Endodermal cell (in vitro differentiated cells): Measurements from ENCODE around the gene RADIL. TPM values are rescaled to one million over a fixed set of nuclear protein-coding genes. Genes with fewer than 3 reads are reported as not detected.

Source experiments
- DNase-seq: peaks from one replicate; pipeline ENCODE4 v3.0.0-alpha.2; 2017
- H3K27ac ChIP-seq: 2 replicates; pipeline ENCODE4 v1.5.1; 2013; ENCODE audit warnings: mild to moderate bottlenecking, low read depth, low read length, moderate library complexity
- H3K27me3 ChIP-seq: 2 replicates; pipeline ENCODE4 v1.6.1; 2013; ENCODE audit warnings: mild to moderate bottlenecking, low read length, moderate library complexity; ENCODE audit not compliant: insufficient read depth, control insufficient read depth, poor library complexity, severe bottlenecking
- H3K36me3 ChIP-seq: 2 replicates; pipeline ENCODE4 v1.7.0; 2013; ENCODE audit warnings: mild to moderate bottlenecking, low read length, moderate library complexity; ENCODE audit not compliant: control insufficient read depth, insufficient read depth
- H3K4me1 ChIP-seq: one replicate; pipeline ENCODE4 v1.7.0; 2013; ENCODE audit warnings: low read length; ENCODE audit not compliant: control insufficient read depth, insufficient read depth
- H3K4me3 ChIP-seq: 2 replicates; pipeline ENCODE4 v1.5.1; 2013; ENCODE audit warnings: mild to moderate bottlenecking, low read length, moderate library complexity
- H3K9ac ChIP-seq: 2 replicates; pipeline ENCODE4 v1.6.1; 2013; ENCODE audit warnings: mild to moderate bottlenecking, low read length, moderate library complexity; ENCODE audit not compliant: poor library complexity, severe bottlenecking; ENCODE audit errors: extremely low read depth
- H3K9me3 ChIP-seq: 2 replicates; pipeline ENCODE4 v1.6.1; 2013; ENCODE audit warnings: mild to moderate bottlenecking, low read length, moderate library complexity; ENCODE audit not compliant: control insufficient read depth
- H3K27ac Mint-ChIP-seq: 2 replicates; pipeline ENCODE4 v1.8.0; 2020; ENCODE audit warnings: mixed read lengths
- H3K27me3 Mint-ChIP-seq: 2 replicates; pipeline ENCODE4 v1.8.0; 2021; ENCODE audit warnings: mild to moderate bottlenecking, mixed read lengths; ENCODE audit not compliant: insufficient read depth
- H3K36me3 Mint-ChIP-seq: 2 replicates; pipeline ENCODE4 v1.8.0; 2020; ENCODE audit warnings: low read depth, mixed read lengths
- H3K4me1 Mint-ChIP-seq: 2 replicates; pipeline ENCODE4 v1.8.0; 2020; ENCODE audit warnings: mixed read lengths
- H3K4me3 Mint-ChIP-seq: 2 replicates; pipeline ENCODE4 v1.8.0; 2020; ENCODE audit warnings: mild to moderate bottlenecking, moderate library complexity, mixed read lengths
- H3K9me3 Mint-ChIP-seq: 2 replicates; pipeline ENCODE4 v1.8.0; 2020; ENCODE audit warnings: mild to moderate bottlenecking, mixed read lengths
- WGBS, 2 experiments: methylation state at CpG; one replicate each; pipeline versions ENCODE4 v1.1.5 to v1.1.7; 2013; ENCODE audit warnings: missing lambda C conversion rate in 2 of 2, mixed read lengths in 1 of 2; ENCODE audit not compliant: insufficient coverage in 1 of 2, insufficient read length in 1 of 2; 5-methylcytosine and 5-hydroxymethylcytosine counted together
- total RNA-seq, 2 donors: library from RNA; stranded (reverse); fragmentation: NEBNext Ultra II Directional in 1 of 2; extraction: Animal tissue kit (Norgen Biotek cat#: 25700) in 1 of 2; gene quantifications; 2 replicates in 1 of 2; 3 replicates in 1 of 2; pipeline ENCODE4 v1.2.1, GENCODE V29; 2021
- TF ChIP-seq, protein P1 (sequence below): fragments of 200-600 bp; sonication (generic); conservative IDR thresholded peaks from 2 replicates; pipeline ENCODE4 v1.5.0; 2021; ENCODE audit warnings: antibody characterized with exemption, mild to moderate bottlenecking

RADIL gene
- total RNA-seq, 2 donors from 2014 or later: 34.9 to 47.6 TPM

DNA sequence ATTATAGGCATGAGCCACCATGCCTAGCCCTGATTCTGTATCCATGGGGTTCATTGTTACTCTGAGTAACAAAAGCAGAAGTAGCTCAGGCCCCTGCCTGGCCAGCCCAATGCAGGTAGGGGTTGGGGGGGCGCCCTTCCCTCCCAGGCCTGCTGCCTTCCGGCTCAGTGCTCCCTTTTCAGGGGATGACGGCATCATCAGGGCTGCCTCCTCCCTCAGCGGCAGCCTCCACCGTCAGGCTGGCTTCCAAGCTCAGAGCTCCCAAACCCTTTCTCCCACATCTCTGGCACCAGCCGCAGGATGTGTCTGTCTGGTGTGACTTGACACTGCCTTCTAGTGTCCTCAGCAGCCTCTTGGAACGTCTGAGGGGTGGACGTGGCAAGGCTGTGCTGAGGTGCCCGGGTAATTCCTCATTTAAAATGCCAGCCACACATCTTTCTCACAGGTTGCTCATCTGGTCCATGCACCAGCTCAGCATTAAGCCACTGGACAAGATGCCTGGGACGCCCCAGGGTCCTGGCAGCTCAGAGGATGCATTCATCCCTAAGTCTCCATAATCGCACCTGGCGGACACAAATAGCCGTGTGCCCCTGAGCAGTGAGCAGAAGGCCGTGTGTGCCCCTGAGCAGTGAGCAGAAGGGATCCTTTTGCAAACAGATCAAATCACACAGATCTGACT lies 59.9 kb downstream of the RADIL start:
- H3K4me1 Mint-ChIP-seq: no peaks in the 10 kb centered on the region
- no peaks in the 10 kb centered on the region for H3K9me3 Mint-ChIP-seq
- no peak overlapping the region for H3K27ac Mint-ChIP-seq
- H3K36me3 ChIP-seq: no peaks in the 10 kb centered on the region
- no peaks in the 10 kb centered on the region for H3K27me3 ChIP-seq
- H3K4me3 ChIP-seq: no peak overlapping the region
- H3K9ac ChIP-seq: no peak overlapping the region
- no peaks in the 10 kb centered on the region for H3K27me3 Mint-ChIP-seq
- H3K9me3 ChIP-seq: no peaks in the 10 kb centered on the region
- TF ChIP-seq, protein P1, sequence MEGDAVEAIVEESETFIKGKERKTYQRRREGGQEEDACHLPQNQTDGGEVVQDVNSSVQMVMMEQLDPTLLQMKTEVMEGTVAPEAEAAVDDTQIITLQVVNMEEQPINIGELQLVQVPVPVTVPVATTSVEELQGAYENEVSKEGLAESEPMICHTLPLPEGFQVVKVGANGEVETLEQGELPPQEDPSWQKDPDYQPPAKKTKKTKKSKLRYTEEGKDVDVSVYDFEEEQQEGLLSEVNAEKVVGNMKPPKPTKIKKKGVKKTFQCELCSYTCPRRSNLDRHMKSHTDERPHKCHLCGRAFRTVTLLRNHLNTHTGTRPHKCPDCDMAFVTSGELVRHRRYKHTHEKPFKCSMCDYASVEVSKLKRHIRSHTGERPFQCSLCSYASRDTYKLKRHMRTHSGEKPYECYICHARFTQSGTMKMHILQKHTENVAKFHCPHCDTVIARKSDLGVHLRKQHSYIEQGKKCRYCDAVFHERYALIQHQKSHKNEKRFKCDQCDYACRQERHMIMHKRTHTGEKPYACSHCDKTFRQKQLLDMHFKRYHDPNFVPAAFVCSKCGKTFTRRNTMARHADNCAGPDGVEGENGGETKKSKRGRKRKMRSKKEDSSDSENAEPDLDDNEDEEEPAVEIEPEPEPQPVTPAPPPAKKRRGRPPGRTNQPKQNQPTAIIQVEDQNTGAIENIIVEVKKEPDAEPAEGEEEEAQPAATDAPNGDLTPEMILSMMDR: no peak
- no peaks in the 10 kb centered on the region for H3K4me1 ChIP-seq
- H3K4me3 Mint-ChIP-seq: no peak overlapping the region
- no peak for DNase-seq
- H3K36me3 Mint-ChIP-seq: peaks cover 18% of the 10 kb centered on the region
- 93% methylated on average over 11 to 14 of the region's 14 CpGs for WGBS, 2 experiments
- no peak overlapping the region for H3K27ac ChIP-seq

DNA sequence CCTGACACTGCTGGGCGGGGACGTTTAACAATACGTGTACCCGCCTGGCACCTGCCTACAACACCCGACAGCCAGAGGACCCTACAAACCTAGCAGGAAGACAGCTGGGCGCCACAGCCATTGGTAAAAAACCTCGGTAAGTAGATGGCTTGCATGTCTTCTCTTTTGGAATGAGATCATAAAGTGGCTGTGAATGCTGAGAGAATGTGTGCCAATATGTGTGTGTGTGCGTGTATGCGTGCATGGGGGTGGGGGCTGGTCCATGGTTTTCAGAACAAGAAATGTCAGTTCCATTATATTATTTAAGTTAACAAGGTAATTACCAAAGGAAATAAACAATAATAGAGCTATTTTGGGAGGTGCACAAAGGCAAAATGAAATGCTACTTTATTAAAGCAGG lies 60.8 kb downstream of the RADIL start:
- Histone ChIP-seq H3K9me3 (no peaks in the 10 kb centered on the region), H3K9ac (no peak overlapping the region), H3K36me3 (no peaks in the 10 kb centered on the region), H3K4me1 (no peaks in the 10 kb centered on the region), H3K27me3 (no peaks in the 10 kb centered on the region), H3K4me3 (no peak overlapping the region), H3K27ac (no peak overlapping the region)
- TF ChIP-seq, protein P1: no peak
- 80 to 93% methylated on average over 1 to 8 of the region's 9 CpGs for WGBS, 2 experiments
- Mint-ChIP-seq H3K4me3 (no peak overlapping the region), H3K27me3 (no peaks in the 10 kb centered on the region), H3K27ac (peak overlapping the region; percentile 27), H3K4me1 (no peaks in the 10 kb centered on the region), H3K36me3 (peaks cover 11% of the 10 kb centered on the region), H3K9me3 (no peaks in the 10 kb centered on the region)
- no peak for DNase-seq

DNA sequence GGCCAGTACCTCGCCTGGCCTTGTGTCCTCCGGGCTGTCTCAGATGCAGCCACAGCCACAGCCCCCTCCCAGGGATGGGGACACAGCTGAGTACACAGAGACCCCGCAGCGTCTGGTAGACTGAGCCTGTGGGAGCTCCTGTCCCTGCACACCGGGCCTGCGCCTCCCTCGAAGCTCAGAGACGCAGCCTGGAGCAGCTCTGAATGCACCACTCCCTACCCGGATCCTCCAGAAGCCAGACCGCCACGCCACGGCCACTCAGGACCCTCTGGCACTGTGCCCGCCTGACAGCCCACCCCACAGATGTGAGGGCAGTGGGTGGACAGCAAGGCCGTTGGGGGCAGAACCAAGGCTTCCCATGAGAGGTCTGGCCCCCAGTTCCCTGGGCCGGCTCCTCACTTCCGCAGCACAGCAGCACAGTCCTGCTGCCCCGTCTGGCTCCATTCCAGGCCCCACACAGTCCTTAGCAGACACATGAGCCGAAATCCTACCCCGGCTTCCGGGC lies 62.5 kb downstream of the RADIL start:
- Mint-ChIP-seq H3K27me3 (no peaks in the 10 kb centered on the region), H3K9me3 (no peaks in the 10 kb centered on the region), H3K4me1 (no peaks in the 10 kb centered on the region), H3K27ac (peak overlapping the region; percentile 35), H3K36me3 (peaks cover 4% of the 10 kb centered on the region), H3K4me3 (no peak overlapping the region)
- Histone ChIP-seq H3K4me1 (no peaks in the 10 kb centered on the region), H3K27ac (no peak overlapping the region), H3K36me3 (no peaks in the 10 kb centered on the region), H3K9ac (no peak overlapping the region), H3K4me3 (no peak overlapping the region), H3K27me3 (no peaks in the 10 kb centered on the region), H3K9me3 (no peaks in the 10 kb centered on the region)
- TF ChIP-seq, protein P1: no peak
- 85 to 92% methylated on average over 8 to 20 of the region's 20 CpGs for WGBS, 2 experiments
- no peak for DNase-seq
